ENCODE measurements around the gene MTFR2. TPM values are rescaled to one million over a fixed set of nuclear protein-coding genes. Genes with fewer than 3 reads are reported as not detected.

MTFR2 gene
- total and polyA plus RNA-seq, 2 of the 13 experiments (the other 11 are each of a cell fraction or from before 2014, with no cell fraction given), result 6.7 to 10.7 TPM

DNA sequence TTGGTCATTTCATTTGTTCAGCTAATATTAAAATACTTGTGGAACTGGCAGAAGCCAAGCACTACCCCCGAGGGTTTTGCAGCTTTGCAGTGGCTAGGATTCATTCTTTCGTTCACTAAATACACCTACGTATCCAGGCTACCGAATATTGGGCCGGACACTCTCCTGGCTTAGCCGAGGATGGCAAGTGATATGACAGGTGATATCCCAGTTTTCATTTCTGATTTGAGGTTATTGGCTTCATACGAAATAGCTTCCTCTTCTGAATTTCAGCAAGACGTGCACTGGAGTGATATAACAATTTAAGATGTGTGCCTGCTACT lies 536 bp upstream of the MTFR2 start (continued):
- TF ChIP-seq REL (CRISPR knock-in tag; conservative IDR thresholded peaks at IDR 0.05), result no peak
- no peak for TF ChIP-seq ZBTB20 (CRISPR knock-in tag; IDR thresholded peaks at IDR 0.05; ENCODE audit: borderline replicate concordance, low read depth)
- TF ChIP-seq, protein P1, sequence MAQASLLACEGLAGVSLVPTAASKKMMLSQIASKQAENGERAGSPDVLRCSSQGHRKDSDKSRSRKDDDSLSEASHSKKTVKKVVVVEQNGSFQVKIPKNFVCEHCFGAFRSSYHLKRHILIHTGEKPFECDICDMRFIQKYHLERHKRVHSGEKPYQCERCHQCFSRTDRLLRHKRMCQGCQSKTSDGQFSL (CRISPR knock-in tag; IDR thresholded peaks at IDR 0.05), result no peak
- TF ChIP-seq ZFP37 (CRISPR knock-in tag; IDR thresholded peaks at IDR 0.05; ENCODE audit: borderline replicate concordance), result no peak
- TF ChIP-seq ATF1 (CRISPR knock-in tag; IDR thresholded peaks at IDR 0.05), result no peak
- TF ChIP-seq ZNF766 (CRISPR knock-in tag; IDR thresholded peaks at IDR 0.05; ENCODE audit: borderline replicate concordance), result peak; percentile 31; the same call in 1 of the 2 replicates
- TF ChIP-seq TBP (CRISPR knock-in tag; IDR thresholded peaks at IDR 0.05), result 0 out of 2 replicates have a peak, but pooled peaks have one; percentile 8
- TF ChIP-seq TAF15 (IDR thresholded peaks at IDR 0.05; ENCODE audit: low read depth, low read length, poor library complexity, severe bottlenecking), result no peak
- TF ChIP-seq ZNF3 (CRISPR knock-in tag; IDR thresholded peaks at IDR 0.05), result peak; percentile 16; the same call in 1 of the 2 replicates
- no peak for TF ChIP-seq SP5 (CRISPR knock-in tag; IDR thresholded peaks at IDR 0.05; ENCODE audit: borderline replicate concordance, low read depth)
- 0 out of 4 replicates have a peak, but pooled peaks of 1 of the 2 experiments have one; percentile 31 for TF ChIP-seq NR2F1 (CRISPR knock-in tag; IDR thresholded peaks at IDR 0.05)
- peak; percentile 6; the same call in 1 of the 2 replicates for TF ChIP-seq ZNF441 (CRISPR knock-in tag; IDR thresholded peaks at IDR 0.05; ENCODE audit: borderline replicate concordance)
- no peak for TF ChIP-seq RFXANK (CRISPR knock-in tag; IDR thresholded peaks at IDR 0.05)
- no peak for TF ChIP-seq NR3C1 (CRISPR knock-in tag; IDR thresholded peaks at IDR 0.05)
- TF ChIP-seq ZNF878 (CRISPR knock-in tag; IDR thresholded peaks at IDR 0.05), result no peak
- TF ChIP-seq, protein P2, sequence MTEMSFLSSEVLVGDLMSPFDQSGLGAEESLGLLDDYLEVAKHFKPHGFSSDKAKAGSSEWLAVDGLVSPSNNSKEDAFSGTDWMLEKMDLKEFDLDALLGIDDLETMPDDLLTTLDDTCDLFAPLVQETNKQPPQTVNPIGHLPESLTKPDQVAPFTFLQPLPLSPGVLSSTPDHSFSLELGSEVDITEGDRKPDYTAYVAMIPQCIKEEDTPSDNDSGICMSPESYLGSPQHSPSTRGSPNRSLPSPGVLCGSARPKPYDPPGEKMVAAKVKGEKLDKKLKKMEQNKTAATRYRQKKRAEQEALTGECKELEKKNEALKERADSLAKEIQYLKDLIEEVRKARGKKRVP (CRISPR knock-in tag; IDR thresholded peaks at IDR 0.05), result 0 out of 4 replicates have a peak, but pooled peaks of 1 of the 2 experiments have one; percentile 37
- TF ChIP-seq ZNF121 (CRISPR knock-in tag; IDR thresholded peaks at IDR 0.05), result peak; percentile 0; the same call in 1 of the 2 replicates

Data from HepG2 (cell line).